Measurements from ENCODE around the gene KLHL29.
"Not testable (repeated sequence)": the region's sequence is repeated elsewhere in the genome, so short reads cannot be mapped to it uniquely, and the experiment has no call there.

KLHL29 gene

GRCh38 chr2:23705771-23706612, 321.0 kb downstream of the KLHL29 start:
- Mint-ChIP-seq H3K27ac (no peak overlapping the region), H3K4me1 (no peaks in the 10 kb centered on the region), H3K9me3 (no peaks in the 10 kb centered on the region), H3K4me3 (no peak overlapping the region), H3K36me3 (ENCODE audit: low read depth) (peaks cover 7% of the 10 kb centered on the region), H3K27me3 (no peaks in the 10 kb centered on the region)
- DNase-seq (no peak), ATAC-seq (no peak)

- H3K4me1 Mint-ChIP-seq, result no peaks in the 10 kb centered on the region
- H3K36me3 Mint-ChIP-seq (ENCODE audit: low read depth), result peaks cover 7% of the 10 kb centered on the region
- no peak overlapping the region for H3K4me3 Mint-ChIP-seq
- ATAC-seq (no peak), DNase-seq (no peak)
- H3K9me3 Mint-ChIP-seq, result no peaks in the 10 kb centered on the region
- no peaks in the 10 kb centered on the region for H3K27me3 Mint-ChIP-seq
- H3K27ac Mint-ChIP-seq, result no peak overlapping the region
These were observed 321.7 kb downstream of the KLHL29 start for GRCh38 chr2:23706613-23707078.

- Mint-ChIP-seq H3K4me3 (no peak overlapping the region), H3K36me3 (ENCODE audit: low read depth) (peaks cover 7% of the 10 kb centered on the region), H3K27me3 (no peaks in the 10 kb centered on the region), H3K27ac (no peak overlapping the region), H3K4me1 (no peaks in the 10 kb centered on the region), H3K9me3 (no peaks in the 10 kb centered on the region)
- no peak for DNase-seq
- no peak for ATAC-seq
These were observed 322.1 kb downstream of the KLHL29 start for GRCh38 chr2:23707096-23707495.

GRCh38 chr2:23708771-23709170, 323.8 kb downstream of the KLHL29 start:
- Mint-ChIP-seq H3K27ac (no peak overlapping the region), H3K27me3 (no peaks in the 10 kb centered on the region), H3K36me3 (ENCODE audit: low read depth) (peaks cover 11% of the 10 kb centered on the region), H3K4me3 (no peak overlapping the region), H3K4me1 (no peaks in the 10 kb centered on the region), H3K9me3 (no peaks in the 10 kb centered on the region)
- DNase-seq (no peak), ATAC-seq (no peak)

GRCh38 chr2:23709311-23709710, 324.3 kb downstream of the KLHL29 start:
- Mint-ChIP-seq H3K4me1 (no peaks in the 10 kb centered on the region), H3K9me3 (no peaks in the 10 kb centered on the region), H3K4me3 (no peak overlapping the region), H3K27ac (no peak overlapping the region), H3K27me3 (no peaks in the 10 kb centered on the region), H3K36me3 (ENCODE audit: low read depth) (peaks cover 13% of the 10 kb centered on the region)
- no peak for DNase-seq
- no peak for ATAC-seq

- H3K9me3 Mint-ChIP-seq, result no peaks in the 10 kb centered on the region
- no peak overlapping the region for H3K27ac Mint-ChIP-seq
- DNase-seq (no peak), ATAC-seq (no peak)
- H3K36me3 Mint-ChIP-seq (ENCODE audit: low read depth), result peaks cover 15% of the 10 kb centered on the region
- no peaks in the 10 kb centered on the region for H3K4me1 Mint-ChIP-seq
- no peaks in the 10 kb centered on the region for H3K27me3 Mint-ChIP-seq
- H3K4me3 Mint-ChIP-seq, result no peak overlapping the region
These were observed 327.2 kb downstream of the KLHL29 start for GRCh38 chr2:23711979-23712755.

- no peak overlapping the region for H3K27ac Mint-ChIP-seq
- H3K27me3 Mint-ChIP-seq, result no peaks in the 10 kb centered on the region
- H3K4me1 Mint-ChIP-seq, result no peaks in the 10 kb centered on the region
- DNase-seq, result no peak
- peaks cover 15% of the 10 kb centered on the region for H3K36me3 Mint-ChIP-seq (ENCODE audit: low read depth)
- no peaks in the 10 kb centered on the region for H3K9me3 Mint-ChIP-seq
- H3K4me3 Mint-ChIP-seq, result no peak overlapping the region
- no peak for ATAC-seq
These were observed 327.8 kb downstream of the KLHL29 start for GRCh38 chr2:23712756-23713151.

GRCh38 chr2:23713351-23713750, 328.4 kb downstream of the KLHL29 start:
- DNase-seq (no peak), ATAC-seq (no peak)
- Mint-ChIP-seq H3K27ac (no peak overlapping the region), H3K36me3 (ENCODE audit: low read depth) (peaks cover 14% of the 10 kb centered on the region), H3K4me1 (no peaks in the 10 kb centered on the region), H3K27me3 (no peaks in the 10 kb centered on the region), H3K9me3 (no peaks in the 10 kb centered on the region), H3K4me3 (no peak overlapping the region)

GRCh38 chr2:23718931-23719700, 334.1 kb downstream of the KLHL29 start:
- no peak overlapping the region for H3K4me3 Mint-ChIP-seq
- H3K36me3 Mint-ChIP-seq (ENCODE audit: low read depth), result peaks cover 25% of the 10 kb centered on the region
- no peaks in the 10 kb centered on the region for H3K27me3 Mint-ChIP-seq
- no peaks in the 10 kb centered on the region for H3K4me1 Mint-ChIP-seq
- H3K27ac Mint-ChIP-seq, result no peak overlapping the region
- DNase-seq (no peak), ATAC-seq (no peak)
- H3K9me3 Mint-ChIP-seq, result peaks cover 20% of the 10 kb centered on the region

GRCh38 chr2:23719716-23720115, 334.7 kb downstream of the KLHL29 start:
- H3K27me3 Mint-ChIP-seq, result no peaks in the 10 kb centered on the region
- H3K4me3 Mint-ChIP-seq, result no peak overlapping the region
- H3K4me1 Mint-ChIP-seq, result no peaks in the 10 kb centered on the region
- H3K9me3 Mint-ChIP-seq, result peaks cover 24% of the 10 kb centered on the region
- no peak for ATAC-seq
- H3K36me3 Mint-ChIP-seq (ENCODE audit: low read depth), result peaks cover 28% of the 10 kb centered on the region
- no peak overlapping the region for H3K27ac Mint-ChIP-seq
- no peak for DNase-seq

- Mint-ChIP-seq H3K36me3 (ENCODE audit: low read depth) (peaks cover 38% of the 10 kb centered on the region), H3K27me3 (no peaks in the 10 kb centered on the region), H3K4me1 (no peaks in the 10 kb centered on the region), H3K9me3 (peaks cover 24% of the 10 kb centered on the region), H3K27ac (no peak overlapping the region), H3K4me3 (no peak overlapping the region)
- ATAC-seq (no peak), DNase-seq (no peak)
These were observed 335.9 kb downstream of the KLHL29 start for GRCh38 chr2:23720705-23721453.

- H3K36me3 Mint-ChIP-seq (ENCODE audit: low read depth), result peaks cover 39% of the 10 kb centered on the region
- no peak for ATAC-seq
- no peak for DNase-seq
- H3K4me3 Mint-ChIP-seq, result no peak overlapping the region
- H3K27me3 Mint-ChIP-seq, result no peaks in the 10 kb centered on the region
- H3K9me3 Mint-ChIP-seq, result peaks cover 26% of the 10 kb centered on the region
- H3K27ac Mint-ChIP-seq, result no peak overlapping the region
- no peaks in the 10 kb centered on the region for H3K4me1 Mint-ChIP-seq
These were observed 336.5 kb downstream of the KLHL29 start for GRCh38 chr2:23721454-23721826.

GRCh38 chr2:23722255-23722654, 337.3 kb downstream of the KLHL29 start:
- no peaks in the 10 kb centered on the region for H3K4me1 Mint-ChIP-seq
- no peak overlapping the region for H3K27ac Mint-ChIP-seq
- ATAC-seq (no peak), DNase-seq (no peak)
- peaks cover 44% of the 10 kb centered on the region for H3K36me3 Mint-ChIP-seq (ENCODE audit: low read depth)
- peaks cover 27% of the 10 kb centered on the region for H3K9me3 Mint-ChIP-seq
- H3K4me3 Mint-ChIP-seq, result no peak overlapping the region
- no peaks in the 10 kb centered on the region for H3K27me3 Mint-ChIP-seq

GRCh38 chr2:23723029-23723428, 338.1 kb downstream of the KLHL29 start:
- DNase-seq, H3K4me1 Mint-ChIP-seq, H3K4me3 Mint-ChIP-seq, H3K27me3 Mint-ChIP-seq, H3K27ac Mint-ChIP-seq, ATAC-seq: not testable (repeated sequence)
- Mint-ChIP-seq H3K9me3 (peaks cover 27% of the 10 kb centered on the region), H3K36me3 (ENCODE audit: low read depth) (peaks cover 45% of the 10 kb centered on the region)
